Astrocyte (in vitro differentiated cells and primary cell): ENCODE measurements around the gene FAM193B. TPM values are rescaled to one million over a fixed set of nuclear protein-coding genes. Genes with fewer than 3 reads are reported as not detected.

Source experiments
- DNase-seq: peaks from one replicate; pipeline ENCODE4 v3.0.0-alpha.2; 2010; ENCODE audit warnings: low read depth
- FAIRE-seq: peaks from 2 replicates; lab custom pipeline; 2011; peaks lifted over from hg19 to GRCh38; lab: Jason Lieb, UNC
- H2AFZ ChIP-seq: 2 replicates; pipeline ENCODE4 v1.6.0; 2012; ENCODE audit warnings: low read depth, low read length, inconsistent platforms
- H3K27ac ChIP-seq: 2 replicates; pipeline ENCODE4 v1.5.1; 2011; ENCODE audit warnings: low read depth, low read length, inconsistent platforms
- H3K27me3 ChIP-seq: 2 replicates; pipeline ENCODE4 v1.6.0; 2011; ENCODE audit warnings: low read length, inconsistent platforms; ENCODE audit not compliant: insufficient read depth
- H3K36me3 ChIP-seq: 2 replicates; pipeline ENCODE4 v1.5.1; 2011; ENCODE audit warnings: low read length, inconsistent platforms; ENCODE audit not compliant: insufficient read depth
- H3K4me1 ChIP-seq: 2 replicates; pipeline ENCODE4 v1.5.1; 2011; ENCODE audit warnings: low read length, inconsistent platforms; ENCODE audit not compliant: insufficient read depth
- H3K4me2 ChIP-seq: 2 replicates; pipeline ENCODE4 v1.6.0; 2012; ENCODE audit warnings: low read length, inconsistent platforms
- H3K4me3 ChIP-seq: 2 replicates; pipeline ENCODE4 v1.5.1; 2011; ENCODE audit warnings: low read depth, mild to moderate bottlenecking, low read length, inconsistent platforms; ENCODE audit not compliant: insufficient read depth
- H3K79me2 ChIP-seq: 2 replicates; pipeline ENCODE4 v1.6.0; 2012; ENCODE audit warnings: mild to moderate bottlenecking, low read length, inconsistent platforms; ENCODE audit not compliant: insufficient read depth
- H3K9ac ChIP-seq: 2 replicates; pipeline ENCODE4 v1.6.0; 2012; ENCODE audit warnings: mild to moderate bottlenecking, low read length, inconsistent platforms
- H3K9me3 ChIP-seq: 2 replicates; pipeline ENCODE4 v1.5.1; 2012; ENCODE audit warnings: low read depth, mild to moderate bottlenecking, low read length, inconsistent platforms; ENCODE audit not compliant: insufficient read depth
- H4K20me1 ChIP-seq: 2 replicates; pipeline ENCODE4 v1.6.0; 2012; ENCODE audit warnings: low read length, inconsistent platforms; ENCODE audit not compliant: insufficient read depth
- H3K27ac Mint-ChIP-seq: one replicate; pipeline ENCODE4 v1.8.0; 2021; ENCODE audit warnings: mild to moderate bottlenecking, mixed read lengths; ENCODE audit not compliant: unreplicated experiment
- H3K27me3 Mint-ChIP-seq: one replicate; pipeline ENCODE4 v1.8.0; 2021; ENCODE audit warnings: low read depth, mixed read lengths; ENCODE audit not compliant: unreplicated experiment
- H3K36me3 Mint-ChIP-seq: one replicate; pipeline ENCODE4 v1.8.0; 2021; ENCODE audit warnings: low read depth, mixed read lengths; ENCODE audit not compliant: unreplicated experiment
- H3K4me1 Mint-ChIP-seq: one replicate; pipeline ENCODE4 v1.8.0; 2021; ENCODE audit warnings: low read depth, mixed read lengths; ENCODE audit not compliant: unreplicated experiment
- H3K4me3 Mint-ChIP-seq: one replicate; pipeline ENCODE4 v1.8.0; 2021; ENCODE audit warnings: mild to moderate bottlenecking, moderate library complexity, mixed read lengths; ENCODE audit not compliant: unreplicated experiment
- H3K9me3 Mint-ChIP-seq: one replicate; pipeline ENCODE4 v1.8.0; 2021; ENCODE audit warnings: mild to moderate bottlenecking, mixed read lengths; ENCODE audit not compliant: unreplicated experiment
- EZH2 ChIP-seq: IDR thresholded peaks from 2 replicates; pipeline ENCODE4 v1.6.1; 2012; ENCODE audit warnings: mild to moderate bottlenecking, low read length, inconsistent platforms; ENCODE audit not compliant: insufficient read depth
- total RNA-seq: library from RNA; stranded (reverse); gene quantifications from 2 replicates; pipeline ENCODE4 v1.2.1, GENCODE V29; 2021
- TF ChIP-seq, protein P1 (sequence below): IDR thresholded peaks from 2 replicates; pipeline ENCODE4 v1.5.1; 2011; ENCODE audit warnings: low read depth, mild to moderate bottlenecking, inconsistent platforms, low read length, moderate library complexity; ENCODE audit not compliant: insufficient read depth

FAM193B gene
- total RNA-seq, 1 donor from 2014 or later = 48.3 TPM

- TF ChIP-seq, protein P1, sequence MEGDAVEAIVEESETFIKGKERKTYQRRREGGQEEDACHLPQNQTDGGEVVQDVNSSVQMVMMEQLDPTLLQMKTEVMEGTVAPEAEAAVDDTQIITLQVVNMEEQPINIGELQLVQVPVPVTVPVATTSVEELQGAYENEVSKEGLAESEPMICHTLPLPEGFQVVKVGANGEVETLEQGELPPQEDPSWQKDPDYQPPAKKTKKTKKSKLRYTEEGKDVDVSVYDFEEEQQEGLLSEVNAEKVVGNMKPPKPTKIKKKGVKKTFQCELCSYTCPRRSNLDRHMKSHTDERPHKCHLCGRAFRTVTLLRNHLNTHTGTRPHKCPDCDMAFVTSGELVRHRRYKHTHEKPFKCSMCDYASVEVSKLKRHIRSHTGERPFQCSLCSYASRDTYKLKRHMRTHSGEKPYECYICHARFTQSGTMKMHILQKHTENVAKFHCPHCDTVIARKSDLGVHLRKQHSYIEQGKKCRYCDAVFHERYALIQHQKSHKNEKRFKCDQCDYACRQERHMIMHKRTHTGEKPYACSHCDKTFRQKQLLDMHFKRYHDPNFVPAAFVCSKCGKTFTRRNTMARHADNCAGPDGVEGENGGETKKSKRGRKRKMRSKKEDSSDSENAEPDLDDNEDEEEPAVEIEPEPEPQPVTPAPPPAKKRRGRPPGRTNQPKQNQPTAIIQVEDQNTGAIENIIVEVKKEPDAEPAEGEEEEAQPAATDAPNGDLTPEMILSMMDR = no peak
- no peak for TF ChIP-seq EZH2
- peaks cover 29% of the 10 kb centered on the region for H3K36me3 ChIP-seq
- H3K27me3 Mint-ChIP-seq = peaks cover 9% of the 10 kb centered on the region
- H3K79me2 ChIP-seq = peaks cover 29% of the 10 kb centered on the region
- H3K9ac ChIP-seq = no peak overlapping the region
- peaks cover 26% of the 10 kb centered on the region for H3K36me3 Mint-ChIP-seq
- no peak overlapping the region for H3K4me3 ChIP-seq
- no peaks in the 10 kb centered on the region for H3K9me3 ChIP-seq
- H4K20me1 ChIP-seq = peaks cover 33% of the 10 kb centered on the region
- no peak overlapping the region for H3K27ac ChIP-seq
- no peak overlapping the region for H3K4me2 ChIP-seq
- H3K27me3 ChIP-seq = peaks cover 8% of the 10 kb centered on the region
- FAIRE-seq = no peak
- H3K4me1 ChIP-seq = peaks cover 6% of the 10 kb centered on the region
- no peak for DNase-seq
- H3K4me3 Mint-ChIP-seq = no peak overlapping the region
- no peak overlapping the region for H3K27ac Mint-ChIP-seq
- no peak overlapping the region for H2AFZ ChIP-seq
- H3K9me3 Mint-ChIP-seq = no peaks in the 10 kb centered on the region
- H3K4me1 Mint-ChIP-seq = peaks cover 11% of the 10 kb centered on the region
These were observed 40.7 kb upstream of the FAM193B start for GRCh38 chr5:177595026-177595585.

DNA sequence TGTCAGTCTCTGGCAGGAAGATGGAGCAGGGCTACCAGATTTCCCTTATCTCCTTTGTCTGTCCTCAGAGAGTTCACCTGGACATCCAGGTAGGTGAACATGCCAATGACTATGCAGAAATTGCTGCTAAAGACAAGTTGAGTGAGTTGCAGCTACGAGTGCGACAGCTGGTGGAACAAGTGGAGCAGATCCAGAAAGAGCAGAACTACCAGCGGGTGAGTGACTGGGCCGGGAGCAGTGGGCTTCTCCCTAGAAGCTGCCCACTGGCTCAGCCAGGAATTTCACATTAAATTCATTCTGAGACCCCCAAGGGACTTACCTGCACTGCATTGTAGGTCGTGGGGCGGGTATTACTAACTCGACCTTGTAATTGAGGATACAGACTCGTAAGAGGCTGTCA lies 39.7 kb upstream of the FAM193B start:
- Histone ChIP-seq H3K9me3 (no peaks in the 10 kb centered on the region), H3K4me2 (peak overlapping the region; percentile 86), H4K20me1 (peaks cover 33% of the 10 kb centered on the region), H3K4me3 (no peak overlapping the region), H3K9ac (peak overlapping the region; percentile 98), H2AFZ (no peak overlapping the region), H3K4me1 (peaks cover 6% of the 10 kb centered on the region), H3K36me3 (peaks cover 29% of the 10 kb centered on the region), H3K27ac (no peak overlapping the region), H3K27me3 (peaks cover 13% of the 10 kb centered on the region), H3K79me2 (peaks cover 28% of the 10 kb centered on the region)
- Mint-ChIP-seq H3K27me3 (peaks cover 15% of the 10 kb centered on the region), H3K27ac (no peak overlapping the region), H3K4me1 (peaks cover 11% of the 10 kb centered on the region), H3K4me3 (peak overlapping the region; percentile 60), H3K9me3 (no peaks in the 10 kb centered on the region), H3K36me3 (peaks cover 26% of the 10 kb centered on the region)
- no peak for FAIRE-seq
- DNase-seq = no peak
- TF ChIP-seq, protein P1 = no peak
- no peak for TF ChIP-seq EZH2

DNA sequence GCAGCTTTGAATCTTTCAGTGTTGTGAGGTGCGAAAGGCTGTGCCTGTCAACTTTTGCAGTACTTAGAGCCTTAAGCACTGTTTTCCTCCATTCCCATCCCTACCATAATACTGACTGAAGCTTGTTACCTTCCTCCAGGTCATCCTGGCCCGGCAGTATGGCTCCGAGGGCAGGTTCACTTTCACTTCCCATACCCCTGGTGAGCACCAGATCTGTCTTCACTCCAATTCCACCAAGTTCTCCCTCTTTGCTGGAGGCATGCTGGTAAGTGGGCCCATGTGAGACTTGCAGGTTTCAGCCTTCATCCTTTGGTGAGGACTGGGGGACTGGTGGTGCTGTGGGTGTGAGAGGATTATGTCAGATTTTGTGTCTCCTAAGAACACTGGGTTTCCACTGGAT lies 39.1 kb upstream of the FAM193B start:
- peaks cover 28% of the 10 kb centered on the region for H3K79me2 ChIP-seq
- Mint-ChIP-seq H3K4me1 (peaks cover 11% of the 10 kb centered on the region), H3K27ac (no peak overlapping the region), H3K36me3 (peaks cover 26% of the 10 kb centered on the region), H3K9me3 (no peaks in the 10 kb centered on the region), H3K27me3 (peaks cover 19% of the 10 kb centered on the region), H3K4me3 (peak overlapping the region; percentile 99)
- H4K20me1 ChIP-seq = peaks cover 33% of the 10 kb centered on the region
- TF ChIP-seq, protein P1 = no peak
- no peak for TF ChIP-seq EZH2
- no peak overlapping the region for H3K27ac ChIP-seq
- H3K27me3 ChIP-seq = peaks cover 13% of the 10 kb centered on the region
- H3K4me2 ChIP-seq = peak overlapping the region; percentile 86
- no peaks in the 10 kb centered on the region for H3K9me3 ChIP-seq
- peak overlapping the region; percentile 96 for H3K4me3 ChIP-seq
- no peak for FAIRE-seq
- H3K9ac ChIP-seq = peak overlapping the region; percentile 98
- no peak overlapping the region for H2AFZ ChIP-seq
- H3K36me3 ChIP-seq = peaks cover 29% of the 10 kb centered on the region
- DNase-seq = no peak
- H3K4me1 ChIP-seq = peaks cover 6% of the 10 kb centered on the region
